IMR-90 (cell line): ENCODE measurements around the gene ACOT7. TPM values are rescaled to one million over a fixed set of nuclear protein-coding genes. Genes with fewer than 3 reads are reported as not detected.

Experiments
- ATAC-seq: fragments of 200-7000 bp; cut with Tn5 transposase; 2 replicates; pipeline ENCODE4 v1.9.1; 2020; ENCODE audit warnings: low read depth, mild to moderate bottlenecking, moderate library complexity
- BruUV-seq: library from RNA; stranded (reverse); fragments of 400-500 nt; replicated peaks from 2 replicates; lab custom pipeline; 2021; lab: Mats Ljungman, UMichigan
- CTCF ChIA-PET: fragments of 300-600 bp; formaldehyde crosslinking; extraction: SDS; loops from one replicate; lab custom pipeline; 2021; ENCODE audit warnings: antibody characterized with exemption; lab: Yijun Ruan, JAX
- POLR2A ChIA-PET: fragments of 300-600 bp; sonication (Branson Sonifier 250); formaldehyde crosslinking; loops from one replicate; lab custom pipeline; 2022; ENCODE audit warnings: antibody characterized with exemption; ENCODE audit not compliant: unreplicated experiment; lab: Charles Lee
- DNase-seq: peaks from one replicate; pipeline ENCODE4 v3.0.0; 2013
- H2AFZ ChIP-seq: replicated peaks from 2 replicates; pipeline ENCODE3; 2013; ENCODE audit warnings: low read length, mild to moderate bottlenecking; ENCODE audit not compliant: poor library complexity
- H2AK5ac ChIP-seq: 2 replicates; pipeline ENCODE4 v1.6.1; 2013; ENCODE audit warnings: low read depth, low read length, inconsistent platforms
- H2AK9ac ChIP-seq: replicated peaks from 2 replicates; pipeline ENCODE3; 2013; ENCODE audit warnings: mild to moderate bottlenecking, low read depth, low read length, moderate library complexity; ENCODE audit not compliant: poor library complexity
- H2BK120ac ChIP-seq: 2 replicates; pipeline ENCODE4 v1.6.1; 2013; ENCODE audit warnings: low read depth, low read length, inconsistent platforms
- H2BK15ac ChIP-seq: 3 replicates; pipeline ENCODE4 v1.6.1; 2013; ENCODE audit warnings: low read depth, low read length, inconsistent platforms
- H2BK20ac ChIP-seq: 2 replicates; pipeline ENCODE4 v1.6.1; 2013; ENCODE audit warnings: low read depth, mild to moderate bottlenecking, inconsistent platforms, low read length, moderate library complexity
- H2BK5ac ChIP-seq: 2 replicates; pipeline ENCODE4 v1.6.1; 2013; ENCODE audit warnings: mild to moderate bottlenecking, low read depth, low read length, inconsistent platforms; ENCODE audit not compliant: poor library complexity, severe bottlenecking
- H3K14ac ChIP-seq: replicated peaks from 2 replicates; pipeline ENCODE4 v1.6.1; 2013; ENCODE audit warnings: low read depth, low read length, inconsistent platforms
- H3K18ac ChIP-seq: 2 replicates; pipeline ENCODE4 v1.6.1; 2013; ENCODE audit warnings: low read depth, low read length, control low read depth
- H3K23ac ChIP-seq: 2 replicates; pipeline ENCODE4 v1.6.1; 2013; ENCODE audit warnings: low read depth, low read length, inconsistent platforms
- H3K27ac ChIP-seq: 2 replicates; pipeline ENCODE4 v1.5.1; 2013; ENCODE audit warnings: mild to moderate bottlenecking, control low read depth, low read length; ENCODE audit not compliant: insufficient read depth
- H3K27me3 ChIP-seq: 2 replicates; pipeline ENCODE4 v1.6.1; 2013; ENCODE audit warnings: low read length; ENCODE audit not compliant: control insufficient read depth, insufficient read depth
- H3K36me3 ChIP-seq: 2 replicates; pipeline ENCODE4 v1.6.1; 2013; ENCODE audit warnings: low read length, mixed read lengths; ENCODE audit not compliant: control insufficient read depth, insufficient read depth
- H3K4ac ChIP-seq: 2 replicates; pipeline ENCODE4 v1.6.1; 2013; ENCODE audit warnings: low read depth, low read length, inconsistent platforms
- H3K4me1 ChIP-seq: 2 replicates; pipeline ENCODE4 v1.6.1; 2013; ENCODE audit warnings: low read length, mixed read lengths; ENCODE audit not compliant: control insufficient read depth, insufficient read depth
- H3K4me2 ChIP-seq: 2 replicates; pipeline ENCODE4 v1.6.1; 2013; ENCODE audit warnings: low read depth, mild to moderate bottlenecking, control low read depth, low read length, moderate library complexity
- H3K4me3 ChIP-seq: 2 replicates; pipeline ENCODE4 v1.5.1; 2013; ENCODE audit warnings: low read depth, mild to moderate bottlenecking, control low read depth, low read length, moderate library complexity; ENCODE audit not compliant: insufficient read depth
- H3K56ac ChIP-seq: 2 replicates; pipeline ENCODE4 v1.6.1; 2013; ENCODE audit warnings: low read length, inconsistent platforms; ENCODE audit not compliant: insufficient read depth; ENCODE audit errors: extremely low read depth
- H3K79me1 ChIP-seq, 2 experiments: 2 replicates each; pipeline ENCODE4 v1.6.1; 2013; ENCODE audit warnings: low read length in 2 of 2, inconsistent platforms in 1 of 2, low read depth in 1 of 2
- H3K9ac ChIP-seq: 2 replicates; pipeline ENCODE4 v1.6.1; 2013; ENCODE audit warnings: low read depth, low read length, control low read depth
- H3K9me1 ChIP-seq: 2 replicates; pipeline ENCODE4 v1.6.1; 2013; ENCODE audit warnings: low read length, inconsistent platforms; ENCODE audit not compliant: insufficient read depth
- H3K9me3 ChIP-seq: 2 replicates; pipeline ENCODE4 v1.6.1; 2013; ENCODE audit warnings: low read length; ENCODE audit not compliant: control insufficient read depth, insufficient read depth
- H4K20me1 ChIP-seq: 2 replicates; pipeline ENCODE4 v1.6.1; 2013; ENCODE audit warnings: low read length, inconsistent platforms; ENCODE audit not compliant: insufficient read depth
- H4K5ac ChIP-seq: 2 replicates; pipeline ENCODE4 v1.6.1; 2013; ENCODE audit warnings: mild to moderate bottlenecking, low read depth, low read length, control low read depth
- H4K8ac ChIP-seq, 2 experiments: 2 replicates each; pipeline ENCODE4 v1.6.1; 2013; ENCODE audit warnings: low read depth in 2 of 2, low read length in 2 of 2, control low read depth in 1 of 2, inconsistent platforms in 1 of 2
- H4K91ac ChIP-seq: 2 replicates; pipeline ENCODE4 v1.6.1; 2013; ENCODE audit warnings: low read depth, low read length, inconsistent platforms; ENCODE audit not compliant: insufficient read depth
- CEBPB ChIP-seq: IDR thresholded peaks from 2 replicates; pipeline ENCODE4 v1.6.1; 2012; ENCODE audit warnings: low read depth, low read length, improper control_type of control experiment
- CHD1 ChIP-seq: IDR thresholded peaks from 2 replicates; pipeline ENCODE4 v1.6.1; 2012; ENCODE audit warnings: low read depth, low read length, improper control_type of control experiment
- CTCF ChIP-seq: conservative IDR thresholded peaks from 2 replicates; pipeline ENCODE4 v1.5.1; 2012; ENCODE audit warnings: mild to moderate bottlenecking, low read depth, low read length, improper control_type of control experiment
- MXI1 ChIP-seq: IDR thresholded peaks from 2 replicates; pipeline ENCODE4 v1.6.1; 2012; ENCODE audit warnings: low read depth, mild to moderate bottlenecking, low read length, moderate library complexity, borderline replicate concordance
- RCOR1 ChIP-seq: IDR thresholded peaks from 2 replicates; pipeline ENCODE4 v1.6.1; 2012; ENCODE audit warnings: mild to moderate bottlenecking, low read length, improper control_type of control experiment; ENCODE audit not compliant: insufficient replicate concordance
- SMC3 ChIP-seq: fragments of 150-350 bp; IDR thresholded peaks from 2 replicates; pipeline ENCODE4 v1.6.1; 2016; ENCODE audit warnings: low read depth, mild to moderate bottlenecking, antibody characterized with exemption, low read length, moderate library complexity
- WGBS, 2 experiments: methylation state at CpG; one replicate each; pipeline versions ENCODE4 v1.1.5 to v1.1.7; 2013; ENCODE audit warnings: missing lambda C conversion rate in 2 of 2; ENCODE audit not compliant: insufficient read length in 1 of 2; ENCODE audit errors: extremely low coverage in 2 of 2; 5-methylcytosine and 5-hydroxymethylcytosine counted together
- dilution Hi-C: fragments of 300-500 bp; cut with HindIII; formaldehyde crosslinking; loops from one replicate; pipeline ENCODE4 v1.14.3; 2018; ENCODE audit warnings: low sequenced_read_pairs; ENCODE audit not compliant: unreplicated experiment
- in situ Hi-C: fragments of 300-500 bp; cut with MboI; formaldehyde crosslinking; loops from 3 replicates; pipeline ENCODE4 v1.14.3; 2019; ENCODE audit warnings: low sequenced_read_pairs, inconsistent platforms, mixed read lengths
- intact Hi-C: fragments of 100-400 bp; cut with micrococcal nuclease; formaldehyde crosslinking; loops from 2 replicates; pipeline ENCODE4 v1.10.0; 2022
- polyA plus RNA-seq, 3 experiments: library from polyadenylated mRNA; depleted of rRNA; stranded (reverse); fragments of >200 nt; gene quantifications; 2 replicates each; pipeline ENCODE4 v1.2.3, GENCODE V29; 2012; ENCODE audit warnings: low replicate concordance in 1 of 3
- total RNA-seq: library from RNA; depleted of rRNA; stranded (reverse); fragments of >200 nt; gene quantifications from 2 replicates; pipeline ENCODE4 v1.2.3, GENCODE V29; 2012

ACOT7 gene
- total and polyA plus RNA-seq, 2 of the 4 experiments (the other 2 are of a cell fraction) = 51.6 to 242 TPM

- H2AFZ ChIP-seq = peak within 1 kb of the TSS; percentile 78
- no peak within 1 kb of the TSS for H2BK15ac ChIP-seq
- no peak within 1 kb of the TSS for H3K27ac ChIP-seq
- no peak within 1 kb of the TSS for H3K4me2 ChIP-seq
- H2BK20ac ChIP-seq = no peak within 1 kb of the TSS
- H4K8ac ChIP-seq = no peak within 1 kb of the TSS
- H3K4me1 ChIP-seq = no peaks in the 10 kb centered on the region; the same call in 1 of the 2 replicates
- H2BK120ac ChIP-seq = no peak within 1 kb of the TSS
- H3K9me1 ChIP-seq = no peaks in the 10 kb centered on the region
- no peak within 1 kb of the TSS for H2BK5ac ChIP-seq
- H3K4ac ChIP-seq = no peak within 1 kb of the TSS
- POLR2A ChIA-PET = no interaction called here
- H3K79me1 ChIP-seq = no peaks in the 10 kb centered on the region
- no peak within 1 kb of the TSS for H4K91ac ChIP-seq
- WGBS, 2 experiments = 8% methylated on average over 31 of the region's 99 CpGs; no CpG with 5 or more reads in 1 of the 2 experiments
- H2AK9ac ChIP-seq = no peak within 1 kb of the TSS
- no peaks in the 10 kb centered on the region for H3K9me3 ChIP-seq
- no peaks in the 10 kb centered on the region for H3K36me3 ChIP-seq
- peaks cover 84% of the 10 kb centered on the region for H3K27me3 ChIP-seq
- H2AK5ac ChIP-seq = no peak within 1 kb of the TSS
- CTCF ChIA-PET = no interaction called here
- no peak within 1 kb of the TSS; the same call in 1 of the 2 replicates for H3K4me3 ChIP-seq
- H4K20me1 ChIP-seq = peaks cover 11% of the 10 kb centered on the region; the same call in 1 of the 2 replicates
- BruUV-seq = no TSS peak
- in situ Hi-C loops (no loop called here), dilution Hi-C loops (no loop called here), intact Hi-C loops (no loop called here)
- no peak within 1 kb of the TSS for H3K9ac ChIP-seq
- no peak for DNase-seq
- no peak within 1 kb of the TSS for H3K56ac ChIP-seq
- no peak within 1 kb of the TSS for H4K5ac ChIP-seq
- H3K18ac ChIP-seq = no peak within 1 kb of the TSS
- no peak within 1 kb of the TSS for H3K14ac ChIP-seq
- TF ChIP-seq SMC3 = no peak
- TF ChIP-seq CEBPB = no peak
- TF ChIP-seq RCOR1 = no peak
- no peak for TF ChIP-seq CHD1
- no peak for TF ChIP-seq CTCF
- TF ChIP-seq MXI1 = no peak
- ATAC-seq = peak; percentile 42
- no peak within 1 kb of the TSS for H3K23ac ChIP-seq
Measured at GRCh38 chr1:6424619-6425593, 31.3 kb upstream of the ACOT7 start, which contains the start of gene ESPN. TSS of gene ESPN (plus strand) at chr1:6424776. CDS start at chr1:6424956, 180 bp downstream.
